GM15510 (cell line): ENCODE measurements around the gene GNPDA2.
A peak's percentile ranks its signal among the peaks of the same experiment; 100 is the strongest.

ENCODE experiments used
- POLR2A ChIP-seq: IDR thresholded peaks from 3 replicates; pipeline ENCODE4 v1.6.1; 2011; ENCODE audit warnings: borderline replicate concordance; ENCODE audit not compliant: insufficient read length; ENCODE audit errors: extremely low read depth

Gene GNPDA2

GRCh38 chr4:44726038-44726871, at the start of gene GNPDA2:
Gene GNPDA2, minus strand, starts transcription at chr4:44726556. Its CDS starts 4,349 bp downstream, at chr4:44722207.
- TF ChIP-seq POLR2A, result peak; percentile 78

- TF ChIP-seq POLR2A, result no peak
Measured at GRCh38 chr4:44772340-44772739, 46.0 kb upstream of the GNPDA2 start.

GRCh38 chr4:44771789-44772188, 45.4 kb upstream of the GNPDA2 start:
- TF ChIP-seq POLR2A, result no peak

GRCh38 chr4:44766453-44766852, 40.1 kb upstream of the GNPDA2 start:
- no peak for TF ChIP-seq POLR2A

- no peak for TF ChIP-seq POLR2A
Measured at GRCh38 chr4:44765116-44765515, 38.8 kb upstream of the GNPDA2 start.

- TF ChIP-seq POLR2A, result no peak
Measured at GRCh38 chr4:44761306-44761705, 35.0 kb upstream of the GNPDA2 start.

GRCh38 chr4:44760142-44760898, 34.0 kb upstream of the GNPDA2 start:
- TF ChIP-seq POLR2A, result no peak

- no peak for TF ChIP-seq POLR2A
Measured at GRCh38 chr4:44756559-44756958, 30.2 kb upstream of the GNPDA2 start.

GRCh38 chr4:44740201-44740600, 13.8 kb upstream of the GNPDA2 start:
- TF ChIP-seq POLR2A, result no peak

- TF ChIP-seq POLR2A, result no peak
Measured at GRCh38 chr4:44738615-44739014, 12.3 kb upstream of the GNPDA2 start.

GRCh38 chr4:44736900-44737299, 10.5 kb upstream of the GNPDA2 start:
- TF ChIP-seq POLR2A, result no peak

- TF ChIP-seq POLR2A, result no peak
Measured at GRCh38 chr4:44727471-44727870, 1.1 kb upstream of the GNPDA2 start.

GRCh38 chr4:44725726-44726037, 674 bp downstream of the GNPDA2 start:
- TF ChIP-seq POLR2A, result no peak

- no peak for TF ChIP-seq POLR2A
Measured at GRCh38 chr4:44725166-44725565, 1.2 kb downstream of the GNPDA2 start.

GRCh38 chr4:44722001-44722400, 4.4 kb downstream of the GNPDA2 start:
- no peak for TF ChIP-seq POLR2A

- no peak for TF ChIP-seq POLR2A
Measured at GRCh38 chr4:44720371-44720770, 6.0 kb downstream of the GNPDA2 start.

- TF ChIP-seq POLR2A, result no peak
Measured at GRCh38 chr4:44716597-44716996, 9.8 kb downstream of the GNPDA2 start.

GRCh38 chr4:44713125-44713524, 13.2 kb downstream of the GNPDA2 start:
- TF ChIP-seq POLR2A, result no peak
